HCT116 (cell line): Measurements from ENCODE around the gene MPC1. TPM values are rescaled to one million over a fixed set of nuclear protein-coding genes. Genes with fewer than 3 reads are reported as not detected.

ENCODE experiments used
- ATAC-seq: fragments of 200-7000 bp; cut with Tn5 transposase; 2 replicates; pipeline ENCODE4 v1.9.1; 2020; ENCODE audit warnings: mild to moderate bottlenecking, moderate library complexity
- BruUV-seq: library from RNA; stranded (reverse); fragments of 400-500 nt; replicated peaks from 2 replicates; lab custom pipeline; 2021; lab: Mats Ljungman, UMichigan
- CTCF ChIA-PET: fragments of 300-600 bp; sonication (Branson Sonifier 250); formaldehyde crosslinking; loops from one replicate; lab custom pipeline; 2021; ENCODE audit warnings: antibody characterized with exemption; lab: Charles Lee
- POLR2A ChIA-PET: fragments of 300-600, 350-600 bp; sonication (Branson Sonifier 250); formaldehyde crosslinking; loops from one replicate; lab custom pipeline; 2021; ENCODE audit warnings: antibody characterized with exemption; lab: Charles Lee
- RAD21 ChIA-PET, 2 experiments: fragments of 300-600 bp; sonication (Branson Sonifier 250); formaldehyde crosslinking; loops; one replicate each; lab custom pipeline; 2023; ENCODE audit warnings: low total read pairs in 2 of 2; ENCODE audit not compliant: uncharacterized antibody in 2 of 2, unreplicated experiment in 2 of 2, low non-redundant PET in 1 of 2; lab: Charles Lee
- DNase-seq: peaks from one replicate; pipeline ENCODE4 v3.0.0-alpha.2; 2010; ENCODE audit warnings: low read depth, low spot score
- H2AFZ ChIP-seq: fragments of 200-600 bp; shearing (Covaris generic), sonication (generic); 2 replicates; pipeline ENCODE4 v1.6.1; 2017; ENCODE audit warnings: low read depth, mixed run types, mixed read lengths, antibody characterized with exemption, low read length; ENCODE audit not compliant: poor library complexity, severe bottlenecking
- H3K27ac ChIP-seq: 2 replicates; pipeline ENCODE4 v1.5.1; 2012; ENCODE audit warnings: low read depth, low read length
- H3K27me3 ChIP-seq: fragments of 200-600 bp; sonication (generic); 2 replicates; pipeline ENCODE4 v1.6.1; 2016; ENCODE audit warnings: mixed run types, low read length, mixed read lengths; ENCODE audit not compliant: insufficient read depth
- H3K36me3 ChIP-seq, 2 experiments: fragments of 200-500 bp in 1 of 2; fragments of 200-600 bp in 1 of 2; sonication (Bioruptor generic) in 1 of 2; sonication (generic) in 1 of 2; 2 replicates each; pipeline versions ENCODE4 v1.5.1 to v1.6.1; 2014 to 2016; ENCODE audit warnings: low read length in 2 of 2, inconsistent platforms in 1 of 2, mixed read lengths in 1 of 2, mixed run types in 1 of 2; ENCODE audit not compliant: insufficient read depth in 2 of 2, control insufficient read depth in 1 of 2
- H3K4me1 ChIP-seq, 2 experiments: fragments of 200-600 bp in 1 of 2; sonication (generic) in 1 of 2; 2 replicates each; pipeline versions ENCODE4 v1.5.1 to v1.6.1; 2012 to 2017; ENCODE audit warnings: low read length in 2 of 2, inconsistent platforms in 1 of 2, mild to moderate bottlenecking in 1 of 2, mixed read lengths in 1 of 2, mixed run types in 1 of 2, moderate library complexity in 1 of 2; ENCODE audit not compliant: insufficient read depth in 2 of 2, control insufficient read depth in 1 of 2
- H3K4me2 ChIP-seq: fragments of 200-600 bp; sonication (generic); 2 replicates; pipeline ENCODE4 v1.6.1; 2017; ENCODE audit warnings: mixed run types, low read length, mixed read lengths
- H3K4me3 ChIP-seq, 2 experiments: fragments of 200-600 bp in 1 of 2; sonication (generic) in 1 of 2; replicated peaks in 1 of 2; 2 replicates each; pipeline ENCODE4 v1.5.1; 2011 to 2016; ENCODE audit warnings: low read length in 2 of 2, control low read depth in 1 of 2, low read depth in 1 of 2, mild to moderate bottlenecking in 1 of 2, mixed read lengths in 1 of 2, mixed run types in 1 of 2
- H3K79me2 ChIP-seq: fragments of 200-600 bp; sonication (generic); 2 replicates; pipeline ENCODE4 v1.6.1; 2017; ENCODE audit warnings: mild to moderate bottlenecking, mixed run types, low read length, moderate library complexity, mixed read lengths; ENCODE audit not compliant: insufficient read depth
- H3K9ac ChIP-seq: fragments of 200-600 bp; sonication (generic); 2 replicates; pipeline ENCODE4 v1.6.1; 2016; ENCODE audit warnings: low read length, mixed read lengths
- H3K9me2 ChIP-seq: fragments of 200-600 bp; sonication (generic), shearing (Covaris generic); 2 replicates; pipeline ENCODE4 v1.6.1; 2017; ENCODE audit warnings: mixed run types, mild to moderate bottlenecking, moderate library complexity; ENCODE audit not compliant: insufficient read depth
- H3K9me3 ChIP-seq, 2 experiments: fragments of 200-500 bp in 1 of 2; fragments of 200-600 bp in 1 of 2; sonication (Bioruptor generic) in 1 of 2; sonication (generic) in 1 of 2; 2 replicates each; pipeline ENCODE4 v1.6.1; 2014 to 2017; ENCODE audit warnings: low read length in 2 of 2, mixed read lengths in 2 of 2, inconsistent platforms in 1 of 2, low read depth in 1 of 2, mild to moderate bottlenecking in 1 of 2, mixed run types in 1 of 2, moderate library complexity in 1 of 2; ENCODE audit not compliant: control insufficient read depth in 1 of 2, insufficient read depth in 1 of 2
- H4K20me1 ChIP-seq: fragments of 200-600 bp; sonication (generic), shearing (Covaris generic); 2 replicates; pipeline ENCODE4 v1.6.1; 2017; ENCODE audit warnings: mixed run types, mild to moderate bottlenecking, moderate library complexity; ENCODE audit not compliant: insufficient read depth
- ATF3 ChIP-seq: IDR thresholded peaks from 2 replicates; pipeline ENCODE4 v1.6.1; 2012
- CEBPB ChIP-seq: IDR thresholded peaks from 2 replicates; pipeline ENCODE4 v1.6.1; 2012; ENCODE audit warnings: low read depth
- CTCF ChIP-seq, 3 experiments: fragments of 200-600 bp in 1 of 3; sonication (generic) in 1 of 3; IDR thresholded peaks in 2 of 3; conservative IDR thresholded peaks in 1 of 3; 2 replicates each; pipeline ENCODE4 v1.5.1; 2012 to 2017; ENCODE audit warnings: low read depth in 2 of 3, low read length in 2 of 3, antibody characterized with exemption in 1 of 3, borderline replicate concordance in 1 of 3, control low read depth in 1 of 3, mild to moderate bottlenecking in 1 of 3, mixed read lengths in 1 of 3, mixed run types in 1 of 3, moderate library complexity in 1 of 3; ENCODE audit not compliant: insufficient read depth in 1 of 3
- ELF1 ChIP-seq: IDR thresholded peaks from 2 replicates; pipeline ENCODE4 v1.6.1; 2012; ENCODE audit warnings: low read depth, borderline replicate concordance
- EZH2phosphoT487 ChIP-seq: fragments of 200-600 bp; IDR thresholded peaks from 2 replicates; pipeline ENCODE4 v1.6.1; 2018; ENCODE audit warnings: antibody characterized with exemption, borderline replicate concordance
- FOSL1 ChIP-seq: IDR thresholded peaks from 2 replicates; pipeline ENCODE4 v1.6.1; 2012; ENCODE audit warnings: low read depth
- JUND ChIP-seq: IDR thresholded peaks from 2 replicates; pipeline ENCODE4 v1.6.1; 2012
- MAX ChIP-seq: IDR thresholded peaks from 2 replicates; pipeline ENCODE4 v1.6.1; 2012
- POLR2AphosphoS5 ChIP-seq: IDR thresholded peaks from 2 replicates; pipeline ENCODE4 v1.6.1; 2011; ENCODE audit warnings: mild to moderate bottlenecking, low read depth, low read length, moderate library complexity
- RAD21 ChIP-seq: IDR thresholded peaks from 2 replicates; pipeline ENCODE4 v1.6.1; 2012; ENCODE audit warnings: low read depth, mild to moderate bottlenecking
- SIN3A ChIP-seq: IDR thresholded peaks from 2 replicates; pipeline ENCODE4 v1.6.1; 2012; ENCODE audit warnings: low read depth
- ZNF274 ChIP-seq: fragments of 200-500 bp; sonication (Bioruptor generic); IDR thresholded peaks from 2 replicates; pipeline ENCODE4 v1.6.1; 2014; ENCODE audit warnings: mild to moderate bottlenecking, low read depth, low read length, inconsistent platforms
- intact Hi-C: fragments of 100-400 bp; cut with micrococcal nuclease; formaldehyde crosslinking; loops from 2 replicates; pipeline ENCODE4 v1.10.0; 2022
- total RNA-seq: library from RNA; stranded (reverse); gene quantifications from one replicate; pipeline ENCODE4 v1.2.1, GENCODE V29; 2021; ENCODE audit not compliant: unreplicated experiment

Gene MPC1
- total RNA-seq, 1 experiment from 2014 or later: 15.9 TPM

- DNase-seq (no peak), ATAC-seq (peak; percentile 94)
- H3K9me3 ChIP-seq: no peaks in the 10 kb centered on the region
- H3K4me1 ChIP-seq: peaks cover 0 to 7% of the 10 kb centered on the region in 2 experiments; a peak in 1 of 4 replicates
- H4K20me1 ChIP-seq: peaks cover 10% of the 10 kb centered on the region; the same call in 1 of the 2 replicates
- H3K27ac ChIP-seq: no peak overlapping the region
- ChIA-PET CTCF (no interaction called here), POLR2A (no interaction called here), RAD21 (no interaction called here)
- no TSS peak for BruUV-seq
- H3K4me3 ChIP-seq: no peak overlapping the region
- no peak overlapping the region for H3K9ac ChIP-seq
- TF ChIP-seq JUND (no peak), CTCF (IDR thresholded peaks at IDR 0.05 in 2 of 3, conservative IDR thresholded peaks at IDR 0.05 in 1 of 3; ENCODE audit: borderline replicate concordance in 1 of 3, insufficient read depth in 1 of 3, low read depth in 2 of 3, low read length in 2 of 3) (peak in 2 of 3 experiments; percentile 18 to 28; a peak in 3 of 6 replicates)
- H2AFZ ChIP-seq: no peak overlapping the region
- no peak overlapping the region for H3K4me2 ChIP-seq
- intact Hi-C loops: no loop called here
- no peaks in the 10 kb centered on the region for H3K9me2 ChIP-seq
- peaks cover 10 to 19% of the 10 kb centered on the region in 2 experiments; a peak in 3 of 4 replicates for H3K36me3 ChIP-seq
- peaks cover 100% of the 10 kb centered on the region for H3K79me2 ChIP-seq
- no peaks in the 10 kb centered on the region for H3K27me3 ChIP-seq
Observed at GRCh38 chr6:166330612-166331011, 52.1 kb downstream of the MPC1 start.

- Histone ChIP-seq H3K36me3 (peaks cover 18 to 27% of the 10 kb centered on the region in 2 experiments; a peak in 3 of 4 replicates), H3K4me1 (no peaks in the 10 kb centered on the region), H3K27me3 (no peaks in the 10 kb centered on the region), H3K9me3 (no peaks in the 10 kb centered on the region), H3K4me3 (no peak overlapping the region), H3K27ac (no peak overlapping the region), H4K20me1 (peaks cover 5% of the 10 kb centered on the region; the same call in 1 of the 2 replicates), H3K9ac (no peak overlapping the region), H2AFZ (no peak overlapping the region), H3K79me2 (peaks cover 72% of the 10 kb centered on the region), H3K9me2 (no peaks in the 10 kb centered on the region), H3K4me2 (no peak overlapping the region)
- DNase-seq (no peak), ATAC-seq (no peak)
- no TSS peak for BruUV-seq
- RAD21 ChIA-PET: no interaction called here
- intact Hi-C loops: loop anchor here (2.0 kb wide), 1 partner anchor 19 kb away; no protein-coding TSS in a partner anchor
- POLR2A ChIA-PET: no interaction called here
- CTCF ChIA-PET: no interaction called here
- TF ChIP-seq RAD21 (no peak), ZNF274 (no peak), ELF1 (no peak), SIN3A (no peak), CEBPB (no peak), FOSL1 (no peak), POLR2AphosphoS5 (no peak), EZH2phosphoT487 (no peak), MAX (no peak), CTCF (IDR thresholded peaks at IDR 0.05 in 2 of 3, conservative IDR thresholded peaks at IDR 0.05 in 1 of 3; ENCODE audit: borderline replicate concordance in 1 of 3, insufficient read depth in 1 of 3, low read depth in 2 of 3, low read length in 2 of 3) (no peak), ATF3 (no peak)
Observed at GRCh38 chr6:166325383-166326042, 57.2 kb downstream of the MPC1 start.
